GM18505 (cell line): ENCODE results near the gene FAM81A.
"Not testable (repeated sequence)": the region's sequence is repeated elsewhere in the genome, so short reads cannot be mapped to it uniquely, and the experiment has no call there.

ENCODE experiments used
- ATAC-seq: cut with Tn5 transposase; IDR thresholded peaks from one replicate; pipeline ENCODE4 v1.9.1; 2021; ENCODE audit not compliant: unreplicated experiment
- POLR2A ChIP-seq: IDR thresholded peaks from 4 replicates; pipeline ENCODE4 v1.6.1; 2011; ENCODE audit warnings: borderline replicate concordance; ENCODE audit not compliant: insufficient read depth, insufficient read length; ENCODE audit errors: extremely low read depth

FAM81A gene

GRCh38 chr15:59491062-59491461 lies 53.1 kb downstream of the FAM81A start:
- no peak for ATAC-seq
- TF ChIP-seq POLR2A, result no peak

- no peak for ATAC-seq
- no peak for TF ChIP-seq POLR2A
Measured at GRCh38 chr15:59492389-59493377, 54.7 kb downstream of the FAM81A start.

- ATAC-seq, result no peak
Measured at GRCh38 chr15:59501597-59501996, 63.6 kb downstream of the FAM81A start.

GRCh38 chr15:59515190-59515589 lies 77.2 kb downstream of the FAM81A start:
- no peak for TF ChIP-seq POLR2A
- no peak for ATAC-seq

More at GRCh38 chr15:59501597-59501996, 63.6 kb downstream of the FAM81A start:
- no peak for TF ChIP-seq POLR2A

- ATAC-seq, result no peak
Measured at GRCh38 chr15:59516655-59517461, 78.9 kb downstream of the FAM81A start.

GRCh38 chr15:59519329-59519728 lies 81.3 kb downstream of the FAM81A start:
- ATAC-seq, result no peak
- no peak for TF ChIP-seq POLR2A

More at GRCh38 chr15:59516655-59517461, 78.9 kb downstream of the FAM81A start:
- TF ChIP-seq POLR2A, result no peak

- TF ChIP-seq POLR2A, result no peak
- ATAC-seq, result no peak
Measured at GRCh38 chr15:59521443-59521842, 83.5 kb downstream of the FAM81A start.

- no peak for ATAC-seq
- no peak for TF ChIP-seq POLR2A
Measured at GRCh38 chr15:59522988-59523461, 85.0 kb downstream of the FAM81A start.

- no peak for ATAC-seq
- TF ChIP-seq POLR2A, result no peak
Measured at GRCh38 chr15:59523702-59524101, 85.7 kb downstream of the FAM81A start.

- no peak for ATAC-seq
- TF ChIP-seq POLR2A, result no peak
Measured at GRCh38 chr15:59524331-59524731, 86.3 kb downstream of the FAM81A start.

GRCh38 chr15:59526466-59526865 lies 88.5 kb downstream of the FAM81A start:
- not testable (repeated sequence) for ATAC-seq

- ATAC-seq, result no peak
- no peak for TF ChIP-seq POLR2A
Measured at GRCh38 chr15:59528429-59528828, 90.4 kb downstream of the FAM81A start.

- TF ChIP-seq POLR2A, result no peak
- no peak for ATAC-seq
Measured at GRCh38 chr15:59528961-59529402, 91.0 kb downstream of the FAM81A start.

GRCh38 chr15:59531066-59531675 lies 93.2 kb downstream of the FAM81A start:
- TF ChIP-seq POLR2A, result no peak

More at GRCh38 chr15:59531066-59531675, 93.2 kb downstream of the FAM81A start:
- ATAC-seq, result no peak
